ENCODE data around the gene SOX3.

DNA sequence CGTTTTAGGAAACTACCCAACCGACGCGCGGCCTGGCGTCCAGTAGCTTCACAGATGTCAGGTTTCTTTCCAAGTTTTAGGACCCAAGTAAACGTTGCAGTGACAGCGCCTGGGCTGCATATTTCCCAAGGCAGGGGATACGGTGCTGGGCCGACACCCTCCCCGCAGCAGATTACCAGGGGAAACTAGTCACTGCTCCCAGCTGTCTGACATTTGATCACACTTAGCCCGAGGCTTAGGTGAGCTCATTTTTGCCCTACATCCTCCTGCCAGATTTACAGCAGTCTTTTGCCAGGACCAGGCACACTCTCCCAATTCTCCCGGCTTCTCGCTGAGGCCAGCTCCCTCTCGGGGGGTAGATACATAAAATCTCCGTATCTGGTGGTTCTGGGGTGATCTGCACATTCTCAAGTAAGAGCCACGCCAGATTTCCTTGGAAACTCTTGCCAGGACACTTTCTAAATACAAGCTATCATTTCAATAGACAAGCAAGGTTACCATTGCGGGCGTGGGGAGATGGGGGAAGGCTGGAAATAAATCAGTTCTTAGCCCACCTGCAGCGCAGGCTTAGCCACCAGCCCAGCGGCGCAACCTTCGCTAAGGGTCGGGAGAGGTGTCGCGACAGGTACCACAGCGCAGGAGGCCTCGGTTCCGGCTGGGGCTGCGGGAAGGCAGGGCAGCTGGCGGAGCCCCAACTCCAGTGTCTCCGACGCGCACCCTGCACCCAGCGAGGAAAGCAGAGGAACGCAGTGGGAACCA is 2.5 kb upstream of the SOX3 start:
- TF ChIP-seq, protein P1, sequence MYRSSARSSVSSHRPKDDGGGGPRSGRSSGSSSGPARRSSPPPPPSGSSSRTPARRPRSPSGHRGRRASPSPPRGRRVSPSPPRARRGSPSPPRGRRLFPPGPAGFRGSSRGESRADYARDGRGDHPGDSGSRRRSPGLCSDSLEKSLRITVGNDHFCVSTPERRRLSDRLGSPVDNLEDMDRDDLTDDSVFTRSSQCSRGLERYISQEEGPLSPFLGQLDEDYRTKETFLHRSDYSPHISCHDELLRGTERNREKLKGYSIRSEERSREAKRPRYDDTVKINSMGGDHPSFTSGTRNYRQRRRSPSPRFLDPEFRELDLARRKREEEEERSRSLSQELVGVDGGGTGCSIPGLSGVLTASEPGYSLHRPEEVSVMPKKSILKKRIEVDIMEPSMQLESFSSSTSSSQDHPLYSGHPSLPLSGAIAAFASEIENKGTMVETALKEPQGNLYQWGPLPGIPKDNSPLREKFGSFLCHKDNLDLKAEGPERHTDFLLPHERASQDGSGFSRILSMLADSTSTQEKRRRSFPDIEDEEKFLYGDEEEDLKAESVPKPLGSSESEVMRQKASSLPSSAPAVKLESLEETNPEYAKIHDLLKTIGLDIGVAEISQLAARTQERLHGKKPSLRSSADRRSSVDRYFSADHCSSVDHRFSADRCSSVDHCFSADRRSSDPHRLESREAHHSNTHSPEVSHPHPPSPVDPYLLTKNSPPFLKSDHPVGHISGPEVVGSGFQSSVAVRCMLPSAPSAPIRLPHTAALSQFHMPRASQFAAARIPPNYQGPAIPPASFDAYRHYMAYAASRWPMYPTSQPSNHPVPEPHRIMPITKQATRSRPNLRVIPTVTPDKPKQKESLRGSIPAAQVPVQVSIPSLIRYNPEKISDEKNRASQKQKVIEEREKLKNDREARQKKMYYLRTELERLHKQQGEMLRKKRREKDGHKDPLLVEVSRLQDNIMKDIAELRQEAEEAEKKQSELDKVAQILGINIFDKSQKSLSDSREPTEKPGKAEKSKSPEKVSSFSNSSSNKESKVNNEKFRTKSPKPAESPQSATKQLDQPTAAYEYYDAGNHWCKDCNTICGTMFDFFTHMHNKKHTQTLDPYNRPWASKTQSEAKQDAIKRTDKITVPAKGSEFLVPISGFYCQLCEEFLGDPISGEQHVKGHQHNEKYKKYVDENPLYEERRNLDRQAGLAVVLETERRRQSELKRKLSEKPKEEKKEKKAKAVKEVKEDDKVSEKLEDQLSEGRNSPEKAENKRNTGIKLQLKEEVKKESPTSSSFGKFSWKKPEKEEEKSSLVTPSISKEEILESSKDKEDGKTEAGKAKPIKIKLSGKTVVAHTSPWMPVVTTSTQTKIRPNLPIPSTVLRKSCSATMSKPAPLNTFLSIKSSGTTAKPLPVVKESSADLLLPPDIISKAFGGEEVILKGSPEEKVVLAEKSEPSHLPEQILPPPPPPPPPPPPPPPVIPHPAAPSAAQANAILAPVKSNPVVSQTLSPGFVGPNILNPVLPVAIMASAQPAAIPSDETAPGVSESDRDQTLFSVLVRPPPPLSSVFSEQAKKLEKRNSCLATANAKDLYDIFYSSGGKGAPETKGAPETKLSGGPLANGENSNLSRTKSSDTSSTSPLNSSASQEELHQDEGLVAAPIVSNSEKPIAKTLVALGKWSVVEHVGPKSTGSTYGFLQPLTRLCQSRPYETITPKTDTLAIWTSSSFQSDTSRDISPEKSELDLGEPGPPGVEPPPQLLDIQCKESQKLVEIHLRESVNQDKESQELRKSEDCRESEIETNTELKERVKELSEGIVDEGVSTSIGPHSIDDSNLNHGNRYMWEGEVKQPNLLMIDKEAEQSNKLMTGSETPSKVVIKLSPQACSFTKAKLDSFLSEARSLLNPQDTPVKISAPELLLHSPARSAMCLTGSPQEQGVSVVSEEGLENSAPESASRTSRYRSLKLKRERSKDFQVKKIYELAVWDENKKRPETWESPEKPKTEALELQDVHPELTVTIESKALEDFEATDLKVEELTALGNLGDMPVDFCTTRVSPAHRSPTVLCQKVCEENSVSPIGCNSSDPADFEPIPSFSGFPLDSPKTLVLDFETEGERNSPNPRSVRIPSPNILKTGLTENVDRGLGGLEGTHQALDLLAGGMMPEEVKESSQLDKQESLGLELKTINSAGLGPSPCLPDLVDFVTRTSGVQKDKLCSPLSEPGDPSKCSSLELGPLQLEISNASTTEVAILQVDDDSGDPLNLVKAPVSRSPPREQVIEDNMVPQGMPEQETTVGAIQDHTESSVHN (CRISPR knock-in tag; IDR thresholded peaks at IDR 0.05), result no peak
- TF ChIP-seq ZNF234 (CRISPR knock-in tag; conservative IDR thresholded peaks at IDR 0.05), result no peak
- TF ChIP-seq DPF2 (CRISPR knock-in tag; IDR thresholded peaks at IDR 0.05; ENCODE audit: borderline replicate concordance, low read depth), result no peak
- TF ChIP-seq NFRKB (IDR thresholded peaks at IDR 0.05), result no peak
- TF ChIP-seq, protein P2, sequence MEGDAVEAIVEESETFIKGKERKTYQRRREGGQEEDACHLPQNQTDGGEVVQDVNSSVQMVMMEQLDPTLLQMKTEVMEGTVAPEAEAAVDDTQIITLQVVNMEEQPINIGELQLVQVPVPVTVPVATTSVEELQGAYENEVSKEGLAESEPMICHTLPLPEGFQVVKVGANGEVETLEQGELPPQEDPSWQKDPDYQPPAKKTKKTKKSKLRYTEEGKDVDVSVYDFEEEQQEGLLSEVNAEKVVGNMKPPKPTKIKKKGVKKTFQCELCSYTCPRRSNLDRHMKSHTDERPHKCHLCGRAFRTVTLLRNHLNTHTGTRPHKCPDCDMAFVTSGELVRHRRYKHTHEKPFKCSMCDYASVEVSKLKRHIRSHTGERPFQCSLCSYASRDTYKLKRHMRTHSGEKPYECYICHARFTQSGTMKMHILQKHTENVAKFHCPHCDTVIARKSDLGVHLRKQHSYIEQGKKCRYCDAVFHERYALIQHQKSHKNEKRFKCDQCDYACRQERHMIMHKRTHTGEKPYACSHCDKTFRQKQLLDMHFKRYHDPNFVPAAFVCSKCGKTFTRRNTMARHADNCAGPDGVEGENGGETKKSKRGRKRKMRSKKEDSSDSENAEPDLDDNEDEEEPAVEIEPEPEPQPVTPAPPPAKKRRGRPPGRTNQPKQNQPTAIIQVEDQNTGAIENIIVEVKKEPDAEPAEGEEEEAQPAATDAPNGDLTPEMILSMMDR (CRISPR knock-in tag; IDR thresholded peaks at IDR 0.05), result no peak
- TF ChIP-seq, protein P3, sequence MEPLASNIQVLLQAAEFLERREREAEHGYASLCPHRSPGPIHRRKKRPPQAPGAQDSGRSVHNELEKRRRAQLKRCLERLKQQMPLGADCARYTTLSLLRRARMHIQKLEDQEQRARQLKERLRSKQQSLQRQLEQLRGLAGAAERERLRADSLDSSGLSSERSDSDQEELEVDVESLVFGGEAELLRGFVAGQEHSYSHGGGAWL (CRISPR knock-in tag; IDR thresholded peaks at IDR 0.05), result no peak
- no peak for TF ChIP-seq CBFB (CRISPR knock-in tag; IDR thresholded peaks at IDR 0.05)
- TF ChIP-seq ZNF12 (CRISPR knock-in tag; IDR thresholded peaks at IDR 0.05), result no peak
- no peak for TF ChIP-seq BRCA1 (CRISPR knock-in tag; IDR thresholded peaks at IDR 0.05)
- TF ChIP-seq KDM5B (CRISPR knock-in tag; IDR thresholded peaks at IDR 0.05; ENCODE audit: borderline replicate concordance), result no peak
- no peak for TF ChIP-seq HCFC1 (IDR thresholded peaks at IDR 0.05; ENCODE audit: low read depth, low read length)
